ENCODE measurements around the gene STX1A.

DNA sequence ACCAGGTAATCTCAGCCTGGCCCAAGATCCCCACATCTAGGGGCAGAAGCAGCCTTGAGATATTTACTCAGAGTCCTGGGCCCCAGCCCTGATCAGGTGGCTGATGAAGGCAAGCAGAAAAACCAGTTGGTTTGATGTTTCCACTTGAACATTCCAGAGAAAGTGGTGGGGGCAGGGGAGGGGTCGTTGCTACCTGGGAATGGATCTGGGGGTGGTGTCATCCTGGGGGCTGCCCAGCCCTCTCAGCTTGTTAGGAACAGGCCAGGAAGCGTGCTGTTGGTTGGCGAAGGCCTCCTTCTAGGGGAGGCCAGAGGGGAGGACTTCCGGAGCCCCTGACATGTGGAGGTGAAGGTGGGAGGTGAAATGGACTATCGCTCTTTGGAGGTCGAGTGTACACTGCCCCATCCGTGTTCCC, 22.9 kb upstream of the STX1A start:
- TF ChIP-seq, protein P1, sequence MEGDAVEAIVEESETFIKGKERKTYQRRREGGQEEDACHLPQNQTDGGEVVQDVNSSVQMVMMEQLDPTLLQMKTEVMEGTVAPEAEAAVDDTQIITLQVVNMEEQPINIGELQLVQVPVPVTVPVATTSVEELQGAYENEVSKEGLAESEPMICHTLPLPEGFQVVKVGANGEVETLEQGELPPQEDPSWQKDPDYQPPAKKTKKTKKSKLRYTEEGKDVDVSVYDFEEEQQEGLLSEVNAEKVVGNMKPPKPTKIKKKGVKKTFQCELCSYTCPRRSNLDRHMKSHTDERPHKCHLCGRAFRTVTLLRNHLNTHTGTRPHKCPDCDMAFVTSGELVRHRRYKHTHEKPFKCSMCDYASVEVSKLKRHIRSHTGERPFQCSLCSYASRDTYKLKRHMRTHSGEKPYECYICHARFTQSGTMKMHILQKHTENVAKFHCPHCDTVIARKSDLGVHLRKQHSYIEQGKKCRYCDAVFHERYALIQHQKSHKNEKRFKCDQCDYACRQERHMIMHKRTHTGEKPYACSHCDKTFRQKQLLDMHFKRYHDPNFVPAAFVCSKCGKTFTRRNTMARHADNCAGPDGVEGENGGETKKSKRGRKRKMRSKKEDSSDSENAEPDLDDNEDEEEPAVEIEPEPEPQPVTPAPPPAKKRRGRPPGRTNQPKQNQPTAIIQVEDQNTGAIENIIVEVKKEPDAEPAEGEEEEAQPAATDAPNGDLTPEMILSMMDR (IDR thresholded peaks at IDR 0.05), result no peak
- no peak for TF ChIP-seq POLR2A (IDR thresholded peaks at IDR 0.05)
